HG03066 (cell line): ENCODE measurements around the gene ITPRID2.

Source experiments
- ATAC-seq: cut with Tn5 transposase; IDR thresholded peaks from one replicate; pipeline ENCODE4 v1.9.1; 2021; ENCODE audit warnings: low read depth; ENCODE audit not compliant: unreplicated experiment

ITPRID2 gene

GRCh38 chr2:181891258-181891965 is at the start of gene ITPRID2:
ITPRID2 (plus strand) TSS chr2:181891730; CDS start chr2:181892067, 337 bp downstream.
- ATAC-seq = peak; percentile 86

- ATAC-seq = no peak
These were observed 46.8 kb upstream of the ITPRID2 start for GRCh38 chr2:181844551-181845290.

GRCh38 chr2:181846399-181847197 is 44.9 kb upstream of the ITPRID2 start:
- no peak for ATAC-seq

GRCh38 chr2:181847198-181847556 is 44.4 kb upstream of the ITPRID2 start:
- ATAC-seq = no peak

GRCh38 chr2:181847702-181848101 is 43.8 kb upstream of the ITPRID2 start:
- no peak for ATAC-seq

GRCh38 chr2:181848261-181848886 is 43.2 kb upstream of the ITPRID2 start:
- ATAC-seq = no peak

GRCh38 chr2:181849601-181850000 is 41.9 kb upstream of the ITPRID2 start:
- ATAC-seq = no peak

GRCh38 chr2:181850936-181851560 is 40.5 kb upstream of the ITPRID2 start:
- no peak for ATAC-seq

GRCh38 chr2:181851726-181852125 is 39.8 kb upstream of the ITPRID2 start:
- no peak for ATAC-seq

GRCh38 chr2:181853696-181854095 is 37.8 kb upstream of the ITPRID2 start:
- no peak for ATAC-seq

GRCh38 chr2:181857483-181857882 is 34.0 kb upstream of the ITPRID2 start:
- no peak for ATAC-seq

GRCh38 chr2:181858600-181858999 is 32.9 kb upstream of the ITPRID2 start:
- no peak for ATAC-seq

GRCh38 chr2:181859123-181859522 is 32.4 kb upstream of the ITPRID2 start:
- no peak for ATAC-seq

GRCh38 chr2:181859803-181860202 is 31.7 kb upstream of the ITPRID2 start:
- ATAC-seq = no peak

GRCh38 chr2:181861379-181861778 is 30.2 kb upstream of the ITPRID2 start:
- no peak for ATAC-seq

GRCh38 chr2:181862583-181863281 is 28.8 kb upstream of the ITPRID2 start:
- ATAC-seq = no peak

GRCh38 chr2:181872178-181872577 is 19.4 kb upstream of the ITPRID2 start:
- no peak for ATAC-seq

- no peak for ATAC-seq
These were observed 14.9 kb upstream of the ITPRID2 start for GRCh38 chr2:181876614-181877063.

- ATAC-seq = no peak
These were observed 14.3 kb upstream of the ITPRID2 start for GRCh38 chr2:181877181-181877664.

- ATAC-seq = no peak
These were observed 13.1 kb upstream of the ITPRID2 start for GRCh38 chr2:181878448-181878847.
